HCT116 (cell line): Measurements from ENCODE around the gene NAPSA. TPM values are rescaled to one million over a fixed set of nuclear protein-coding genes. Genes with fewer than 3 reads are reported as not detected.

Source experiments
- ATAC-seq: fragments of 200-7000 bp; cut with Tn5 transposase; 2 replicates; pipeline ENCODE4 v1.9.1; 2020; ENCODE audit warnings: mild to moderate bottlenecking, moderate library complexity
- BruUV-seq: library from RNA; stranded (reverse); fragments of 400-500 nt; replicated peaks from 2 replicates; lab custom pipeline; 2021; lab: Mats Ljungman, UMichigan
- CTCF ChIA-PET: fragments of 300-600 bp; sonication (Branson Sonifier 250); formaldehyde crosslinking; loops from one replicate; lab custom pipeline; 2021; ENCODE audit warnings: antibody characterized with exemption; lab: Charles Lee
- POLR2A ChIA-PET: fragments of 300-600, 350-600 bp; sonication (Branson Sonifier 250); formaldehyde crosslinking; loops from one replicate; lab custom pipeline; 2021; ENCODE audit warnings: antibody characterized with exemption; lab: Charles Lee
- RAD21 ChIA-PET, 2 experiments: fragments of 300-600 bp; sonication (Branson Sonifier 250); formaldehyde crosslinking; loops; one replicate each; lab custom pipeline; 2023; ENCODE audit warnings: low total read pairs in 2 of 2; ENCODE audit not compliant: uncharacterized antibody in 2 of 2, unreplicated experiment in 2 of 2, low non-redundant PET in 1 of 2; lab: Charles Lee
- DNase-seq: peaks from one replicate; pipeline ENCODE4 v3.0.0-alpha.2; 2010; ENCODE audit warnings: low read depth, low spot score
- H2AFZ ChIP-seq: fragments of 200-600 bp; shearing (Covaris generic), sonication (generic); 2 replicates; pipeline ENCODE4 v1.6.1; 2017; ENCODE audit warnings: low read depth, mixed run types, mixed read lengths, antibody characterized with exemption, low read length; ENCODE audit not compliant: poor library complexity, severe bottlenecking
- H3K27ac ChIP-seq: 2 replicates; pipeline ENCODE4 v1.5.1; 2012; ENCODE audit warnings: low read depth, low read length
- H3K27me3 ChIP-seq: fragments of 200-600 bp; sonication (generic); 2 replicates; pipeline ENCODE4 v1.6.1; 2016; ENCODE audit warnings: mixed run types, low read length, mixed read lengths; ENCODE audit not compliant: insufficient read depth
- H3K36me3 ChIP-seq, 2 experiments: fragments of 200-500 bp in 1 of 2; fragments of 200-600 bp in 1 of 2; sonication (Bioruptor generic) in 1 of 2; sonication (generic) in 1 of 2; 2 replicates each; pipeline versions ENCODE4 v1.5.1 to v1.6.1; 2014 to 2016; ENCODE audit warnings: low read length in 2 of 2, inconsistent platforms in 1 of 2, mixed read lengths in 1 of 2, mixed run types in 1 of 2; ENCODE audit not compliant: insufficient read depth in 2 of 2, control insufficient read depth in 1 of 2
- H3K4me1 ChIP-seq, 2 experiments: fragments of 200-600 bp in 1 of 2; sonication (generic) in 1 of 2; 2 replicates each; pipeline versions ENCODE4 v1.5.1 to v1.6.1; 2012 to 2017; ENCODE audit warnings: low read length in 2 of 2, inconsistent platforms in 1 of 2, mild to moderate bottlenecking in 1 of 2, mixed read lengths in 1 of 2, mixed run types in 1 of 2, moderate library complexity in 1 of 2; ENCODE audit not compliant: insufficient read depth in 2 of 2, control insufficient read depth in 1 of 2
- H3K4me2 ChIP-seq: fragments of 200-600 bp; sonication (generic); 2 replicates; pipeline ENCODE4 v1.6.1; 2017; ENCODE audit warnings: mixed run types, low read length, mixed read lengths
- H3K4me3 ChIP-seq, 2 experiments: fragments of 200-600 bp in 1 of 2; sonication (generic) in 1 of 2; replicated peaks in 1 of 2; 2 replicates each; pipeline ENCODE4 v1.5.1; 2011 to 2016; ENCODE audit warnings: low read length in 2 of 2, control low read depth in 1 of 2, low read depth in 1 of 2, mild to moderate bottlenecking in 1 of 2, mixed read lengths in 1 of 2, mixed run types in 1 of 2
- H3K79me2 ChIP-seq: fragments of 200-600 bp; sonication (generic); 2 replicates; pipeline ENCODE4 v1.6.1; 2017; ENCODE audit warnings: mild to moderate bottlenecking, mixed run types, low read length, moderate library complexity, mixed read lengths; ENCODE audit not compliant: insufficient read depth
- H3K9ac ChIP-seq: fragments of 200-600 bp; sonication (generic); 2 replicates; pipeline ENCODE4 v1.6.1; 2016; ENCODE audit warnings: low read length, mixed read lengths
- H3K9me2 ChIP-seq: fragments of 200-600 bp; sonication (generic), shearing (Covaris generic); 2 replicates; pipeline ENCODE4 v1.6.1; 2017; ENCODE audit warnings: mixed run types, mild to moderate bottlenecking, moderate library complexity; ENCODE audit not compliant: insufficient read depth
- H3K9me3 ChIP-seq, 2 experiments: fragments of 200-500 bp in 1 of 2; fragments of 200-600 bp in 1 of 2; sonication (Bioruptor generic) in 1 of 2; sonication (generic) in 1 of 2; 2 replicates each; pipeline ENCODE4 v1.6.1; 2014 to 2017; ENCODE audit warnings: low read length in 2 of 2, mixed read lengths in 2 of 2, inconsistent platforms in 1 of 2, low read depth in 1 of 2, mild to moderate bottlenecking in 1 of 2, mixed run types in 1 of 2, moderate library complexity in 1 of 2; ENCODE audit not compliant: control insufficient read depth in 1 of 2, insufficient read depth in 1 of 2
- H4K20me1 ChIP-seq: fragments of 200-600 bp; sonication (generic), shearing (Covaris generic); 2 replicates; pipeline ENCODE4 v1.6.1; 2017; ENCODE audit warnings: mixed run types, mild to moderate bottlenecking, moderate library complexity; ENCODE audit not compliant: insufficient read depth
- ELF1 ChIP-seq: IDR thresholded peaks from 2 replicates; pipeline ENCODE4 v1.6.1; 2012; ENCODE audit warnings: low read depth, borderline replicate concordance
- EZH2 ChIP-seq: fragments of 200-600 bp; sonication (generic); IDR thresholded peaks from 2 replicates; pipeline ENCODE4 v1.6.1; 2017; ENCODE audit warnings: antibody characterized with exemption, mixed run types
- FOSL1 ChIP-seq: IDR thresholded peaks from 2 replicates; pipeline ENCODE4 v1.6.1; 2012; ENCODE audit warnings: low read depth
- JUND ChIP-seq: IDR thresholded peaks from 2 replicates; pipeline ENCODE4 v1.6.1; 2012
- POLR2A ChIP-seq: IDR thresholded peaks from 2 replicates; pipeline ENCODE4 v1.7.0; 2011; ENCODE audit warnings: borderline replicate concordance; ENCODE audit not compliant: insufficient read depth, insufficient read length; ENCODE audit errors: extremely low read depth
- POLR2AphosphoS5 ChIP-seq: IDR thresholded peaks from 2 replicates; pipeline ENCODE4 v1.6.1; 2011; ENCODE audit warnings: mild to moderate bottlenecking, low read depth, low read length, moderate library complexity
- SIN3A ChIP-seq: IDR thresholded peaks from 2 replicates; pipeline ENCODE4 v1.6.1; 2012; ENCODE audit warnings: low read depth
- SP1 ChIP-seq: IDR thresholded peaks from 2 replicates; pipeline ENCODE4 v1.6.1; 2012; ENCODE audit warnings: low read depth
- SRF ChIP-seq: IDR thresholded peaks from 2 replicates; pipeline ENCODE4 v1.6.1; 2012; ENCODE audit warnings: low read depth
- TCF7L2 ChIP-seq: IDR thresholded peaks from 2 replicates; pipeline ENCODE4 v1.7.0; 2011; ENCODE audit warnings: borderline replicate concordance, inconsistent platforms; ENCODE audit not compliant: insufficient read depth, insufficient read length; ENCODE audit errors: extremely low read depth
- ZNF274 ChIP-seq: fragments of 200-500 bp; sonication (Bioruptor generic); IDR thresholded peaks from 2 replicates; pipeline ENCODE4 v1.6.1; 2014; ENCODE audit warnings: mild to moderate bottlenecking, low read depth, low read length, inconsistent platforms
- intact Hi-C: fragments of 100-400 bp; cut with micrococcal nuclease; formaldehyde crosslinking; loops from 2 replicates; pipeline ENCODE4 v1.10.0; 2022
- total RNA-seq: library from RNA; stranded (reverse); gene quantifications from one replicate; pipeline ENCODE4 v1.2.1, GENCODE V29; 2021; ENCODE audit not compliant: unreplicated experiment
- TF ChIP-seq, protein P1 (sequence below): IDR thresholded peaks from 2 replicates; pipeline ENCODE4 v1.6.1; 2012; ENCODE audit warnings: low read depth
- TF ChIP-seq, protein P2 (sequence below): IDR thresholded peaks from 2 replicates; pipeline ENCODE4 v1.6.1; 2012

NAPSA gene
- total RNA-seq, 1 experiment from 2014 or later = 4.4 TPM

DNA sequence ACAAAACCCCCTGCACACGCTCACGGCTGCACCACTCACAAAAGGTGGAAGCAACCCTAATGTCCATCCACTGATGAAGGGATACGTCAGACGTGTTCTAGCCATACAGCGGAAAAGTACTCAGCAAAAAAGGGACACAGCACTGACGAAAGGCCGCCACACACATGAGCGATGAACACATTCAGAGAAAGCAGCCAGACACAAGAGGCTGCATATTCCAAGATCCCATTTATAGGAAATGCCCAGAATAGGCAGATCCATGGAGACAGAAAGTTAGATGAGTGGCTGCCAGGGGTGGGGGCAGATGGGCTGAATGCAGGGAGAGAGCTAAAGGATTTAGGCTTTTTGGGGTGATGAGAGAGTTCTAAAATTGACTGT, 22.4 kb upstream of the NAPSA start:
- CTCF ChIA-PET = no interaction called here
- Histone ChIP-seq H3K9ac (no peak overlapping the region), H3K27ac (no peak overlapping the region), H3K36me3 (peaks cover 8 to 19% of the 10 kb centered on the region in 2 experiments; a peak in 2 of 4 replicates), H3K79me2 (peaks cover 71% of the 10 kb centered on the region), H3K4me2 (no peak overlapping the region), H3K9me2 (no peaks in the 10 kb centered on the region), H4K20me1 (no peaks in the 10 kb centered on the region), H3K27me3 (no peaks in the 10 kb centered on the region), H3K9me3 (no peaks in the 10 kb centered on the region), H2AFZ (no peak overlapping the region), H3K4me3 (no peak overlapping the region), H3K4me1 (peaks cover 11 to 16% of the 10 kb centered on the region in 2 experiments; a peak in 3 of 4 replicates)
- intact Hi-C loops = no loop called here
- ATAC-seq (no peak), DNase-seq (no peak)
- no TSS peak for BruUV-seq
- TF ChIP-seq, protein P1, sequence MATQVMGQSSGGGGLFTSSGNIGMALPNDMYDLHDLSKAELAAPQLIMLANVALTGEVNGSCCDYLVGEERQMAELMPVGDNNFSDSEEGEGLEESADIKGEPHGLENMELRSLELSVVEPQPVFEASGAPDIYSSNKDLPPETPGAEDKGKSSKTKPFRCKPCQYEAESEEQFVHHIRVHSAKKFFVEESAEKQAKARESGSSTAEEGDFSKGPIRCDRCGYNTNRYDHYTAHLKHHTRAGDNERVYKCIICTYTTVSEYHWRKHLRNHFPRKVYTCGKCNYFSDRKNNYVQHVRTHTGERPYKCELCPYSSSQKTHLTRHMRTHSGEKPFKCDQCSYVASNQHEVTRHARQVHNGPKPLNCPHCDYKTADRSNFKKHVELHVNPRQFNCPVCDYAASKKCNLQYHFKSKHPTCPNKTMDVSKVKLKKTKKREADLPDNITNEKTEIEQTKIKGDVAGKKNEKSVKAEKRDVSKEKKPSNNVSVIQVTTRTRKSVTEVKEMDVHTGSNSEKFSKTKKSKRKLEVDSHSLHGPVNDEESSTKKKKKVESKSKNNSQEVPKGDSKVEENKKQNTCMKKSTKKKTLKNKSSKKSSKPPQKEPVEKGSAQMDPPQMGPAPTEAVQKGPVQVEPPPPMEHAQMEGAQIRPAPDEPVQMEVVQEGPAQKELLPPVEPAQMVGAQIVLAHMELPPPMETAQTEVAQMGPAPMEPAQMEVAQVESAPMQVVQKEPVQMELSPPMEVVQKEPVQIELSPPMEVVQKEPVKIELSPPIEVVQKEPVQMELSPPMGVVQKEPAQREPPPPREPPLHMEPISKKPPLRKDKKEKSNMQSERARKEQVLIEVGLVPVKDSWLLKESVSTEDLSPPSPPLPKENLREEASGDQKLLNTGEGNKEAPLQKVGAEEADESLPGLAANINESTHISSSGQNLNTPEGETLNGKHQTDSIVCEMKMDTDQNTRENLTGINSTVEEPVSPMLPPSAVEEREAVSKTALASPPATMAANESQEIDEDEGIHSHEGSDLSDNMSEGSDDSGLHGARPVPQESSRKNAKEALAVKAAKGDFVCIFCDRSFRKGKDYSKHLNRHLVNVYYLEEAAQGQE = no peak
- RAD21 ChIA-PET = no interaction called here
- POLR2A ChIA-PET = no interaction called here

DNA sequence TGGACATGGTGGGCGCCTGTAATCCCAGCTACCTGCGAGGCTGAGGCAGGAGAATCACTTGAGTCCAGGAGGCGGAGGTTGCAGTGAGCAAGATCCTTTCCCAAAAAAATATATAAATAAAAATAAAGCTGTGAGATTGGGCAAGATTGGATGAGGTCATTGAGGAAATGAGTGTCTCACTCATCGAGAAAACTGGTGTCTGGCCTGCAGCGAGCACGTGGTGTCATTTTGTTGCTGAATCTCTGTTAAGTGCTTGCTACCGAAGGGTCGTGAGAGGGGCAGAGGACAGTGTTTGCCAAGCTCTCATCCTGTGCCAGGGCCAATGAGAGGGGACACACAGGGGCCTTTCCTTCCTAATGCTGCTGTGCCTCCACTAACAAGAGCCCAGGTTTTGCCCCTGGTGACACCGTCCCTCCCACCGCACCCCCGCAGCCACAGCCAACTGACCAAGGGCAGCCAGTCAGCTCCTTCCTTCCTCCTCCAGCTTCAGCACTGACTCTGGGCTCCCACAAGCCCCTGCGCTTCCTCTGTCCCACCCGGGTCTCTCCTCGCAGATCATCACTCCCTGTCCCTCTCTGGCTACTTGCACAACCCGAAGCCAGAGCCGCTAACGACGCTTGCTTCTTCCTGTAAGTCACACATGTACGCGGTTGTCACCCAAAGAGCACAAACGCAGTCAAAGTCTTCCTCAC, 21.9 kb upstream of the NAPSA start:
- H3K27ac ChIP-seq = no peak overlapping the region
- no peak for DNase-seq
- CTCF ChIA-PET = no interaction called here
- no peaks in the 10 kb centered on the region for H3K27me3 ChIP-seq
- H3K9me2 ChIP-seq = no peaks in the 10 kb centered on the region
- H4K20me1 ChIP-seq = no peaks in the 10 kb centered on the region
- no peak overlapping the region for H3K4me2 ChIP-seq
- BruUV-seq = no TSS peak
- no peak for TF ChIP-seq SIN3A
- no peak for TF ChIP-seq EZH2
- no peak for TF ChIP-seq POLR2A
- TF ChIP-seq TCF7L2 = no peak
- TF ChIP-seq POLR2AphosphoS5 = no peak
- no peak for TF ChIP-seq SP1
- no peak for TF ChIP-seq SRF
- TF ChIP-seq ELF1 = no peak
- TF ChIP-seq, protein P2, sequence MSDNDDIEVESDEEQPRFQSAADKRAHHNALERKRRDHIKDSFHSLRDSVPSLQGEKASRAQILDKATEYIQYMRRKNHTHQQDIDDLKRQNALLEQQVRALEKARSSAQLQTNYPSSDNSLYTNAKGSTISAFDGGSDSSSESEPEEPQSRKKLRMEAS = no peak
- TF ChIP-seq, protein P1 = no peak
- no peak for TF ChIP-seq ZNF274
- no peak for TF ChIP-seq FOSL1
- TF ChIP-seq JUND = no peak
- TF ChIP-seq, all 23 proteins: peak for 0
- Histone ChIP-seq H2AFZ (no peak overlapping the region), H3K4me3 (no peak overlapping the region), H3K36me3 (peaks cover 8 to 17% of the 10 kb centered on the region in 2 experiments; a peak in 2 of 4 replicates), H3K4me1 (peaks cover 11 to 16% of the 10 kb centered on the region in 2 experiments; a peak in 3 of 4 replicates), H3K9ac (no peak overlapping the region), H3K79me2 (peaks cover 67% of the 10 kb centered on the region), H3K9me3 (no peaks in the 10 kb centered on the region)
- POLR2A ChIA-PET = no interaction called here
- intact Hi-C loops = no loop called here
- RAD21 ChIA-PET = no interaction called here
- ATAC-seq = no peak
